H9 (cell line): ENCODE measurements around the gene MBIP. TPM values are rescaled to one million over a fixed set of nuclear protein-coding genes. Genes with fewer than 3 reads are reported as not detected.

ENCODE experiments used
- DNase-seq: peaks from one replicate; pipeline ENCODE4 v3.0.0-alpha.2; 2017
- H2AFZ ChIP-seq: one replicate; pipeline ENCODE4 v1.6.1; 2013; ENCODE audit warnings: mild to moderate bottlenecking, low read length, control low read depth, moderate library complexity
- H2AK5ac ChIP-seq: 2 replicates; pipeline ENCODE4 v1.6.1; 2013; ENCODE audit warnings: low read length, control low read depth, mixed read lengths; ENCODE audit not compliant: insufficient read length
- H2BK120ac ChIP-seq: one replicate; pipeline ENCODE4 v1.6.1; 2013; ENCODE audit warnings: low read depth, mild to moderate bottlenecking, low read length, control low read depth, inconsistent platforms; ENCODE audit not compliant: poor library complexity, severe bottlenecking
- H2BK12ac ChIP-seq: 2 replicates; pipeline ENCODE4 v1.6.1; 2013; ENCODE audit warnings: low read length, control low read depth, mixed read lengths, low read depth; ENCODE audit not compliant: insufficient read length
- H2BK15ac ChIP-seq: 2 replicates; pipeline ENCODE4 v1.6.1; 2013; ENCODE audit warnings: low read depth, low read length, control low read depth
- H2BK20ac ChIP-seq: one replicate; pipeline ENCODE4 v1.6.1; 2013; ENCODE audit warnings: low read depth, mild to moderate bottlenecking, low read length, control low read depth, inconsistent platforms; ENCODE audit not compliant: poor library complexity, severe bottlenecking
- H2BK5ac ChIP-seq: 2 replicates; pipeline ENCODE4 v1.6.1; 2013; ENCODE audit warnings: low read length, control low read depth, mixed read lengths; ENCODE audit not compliant: insufficient read length
- H3K14ac ChIP-seq: 2 replicates; pipeline ENCODE4 v1.6.1; 2013; ENCODE audit warnings: low read length, control low read depth; ENCODE audit not compliant: insufficient read depth
- H3K18ac ChIP-seq: 2 replicates; pipeline ENCODE4 v1.6.1; 2013; ENCODE audit warnings: low read depth, mild to moderate bottlenecking, mixed read lengths, low read length, control low read depth; ENCODE audit not compliant: insufficient read length
- H3K23ac ChIP-seq: 2 replicates; pipeline ENCODE4 v1.6.1; 2013; ENCODE audit warnings: low read length, control low read depth, mixed read lengths, low read depth; ENCODE audit not compliant: insufficient read length
- H3K23me2 ChIP-seq: 2 replicates; pipeline ENCODE4 v1.6.1; 2013; ENCODE audit warnings: low read depth, mild to moderate bottlenecking, mixed read lengths, low read length, control low read depth; ENCODE audit not compliant: insufficient read length, poor library complexity, severe bottlenecking
- H3K27ac ChIP-seq: 2 replicates; pipeline ENCODE4 v1.5.1; 2013; ENCODE audit warnings: low read length, control low read depth, mixed read lengths, low read depth; ENCODE audit not compliant: insufficient read length
- H3K27me3 ChIP-seq: 2 replicates; pipeline ENCODE4 v1.6.1; 2013; ENCODE audit warnings: low read length, control low read depth, inconsistent platforms; ENCODE audit not compliant: insufficient read depth
- H3K4ac ChIP-seq: 2 replicates; pipeline ENCODE4 v1.6.1; 2013; ENCODE audit warnings: low read depth, mild to moderate bottlenecking, control low read depth, inconsistent platforms, low read length, moderate library complexity
- H3K4me1 ChIP-seq: 2 replicates; pipeline ENCODE4 v1.6.1; 2013; ENCODE audit warnings: low read length, control low read depth, inconsistent platforms; ENCODE audit not compliant: insufficient read depth
- H3K4me2 ChIP-seq: 2 replicates; pipeline ENCODE4 v1.6.1; 2013; ENCODE audit warnings: low read length, control low read depth, mixed read lengths; ENCODE audit not compliant: insufficient read length, insufficient read depth
- H3K56ac ChIP-seq: 2 replicates; pipeline ENCODE4 v1.6.1; 2013; ENCODE audit warnings: low read depth, mild to moderate bottlenecking, mixed read lengths, low read length, control low read depth; ENCODE audit not compliant: insufficient read length
- H3K79me1 ChIP-seq: 2 replicates; pipeline ENCODE4 v1.6.1; 2013; ENCODE audit warnings: low read depth, mild to moderate bottlenecking, moderate library complexity, low read length, control low read depth, inconsistent platforms; ENCODE audit not compliant: insufficient read depth, poor library complexity, severe bottlenecking
- H3K79me2 ChIP-seq: 2 replicates; pipeline ENCODE4 v1.6.1; 2013; ENCODE audit warnings: low read length, control low read depth, inconsistent platforms; ENCODE audit not compliant: insufficient read depth
- H3K9ac ChIP-seq: 2 replicates; pipeline ENCODE4 v1.6.1; 2013; ENCODE audit warnings: low read length, control low read depth, mixed read lengths; ENCODE audit not compliant: insufficient read length; ENCODE audit errors: extremely low read depth
- H3K9me3 ChIP-seq: one replicate; pipeline ENCODE4 v1.6.1; 2013; ENCODE audit warnings: low read depth, low read length, inconsistent platforms; ENCODE audit not compliant: control insufficient read depth
- H3T11ph ChIP-seq: one replicate; pipeline ENCODE4 v1.6.1; 2013; ENCODE audit warnings: mild to moderate bottlenecking, low read length, control low read depth, inconsistent platforms
- H4K20me1 ChIP-seq: one replicate; pipeline ENCODE4 v1.6.1; 2013; ENCODE audit not compliant: control insufficient read depth, insufficient read length, insufficient read depth
- H4K5ac ChIP-seq: 2 replicates; pipeline ENCODE4 v1.6.1; 2013; ENCODE audit warnings: low read depth, mild to moderate bottlenecking, mixed read lengths, low read length, control low read depth; ENCODE audit not compliant: insufficient read length
- H4K8ac ChIP-seq: replicated peaks from 2 replicates; pipeline ENCODE4 v1.6.1; 2013; ENCODE audit warnings: low read length, control low read depth, mixed read lengths, low read depth; ENCODE audit not compliant: insufficient read length
- H4K91ac ChIP-seq: 2 replicates; pipeline ENCODE4 v1.6.1; 2013; ENCODE audit warnings: low read depth, mild to moderate bottlenecking, moderate library complexity, mixed read lengths, low read length, control low read depth; ENCODE audit not compliant: insufficient read length
- H3K27ac Mint-ChIP-seq, 3 experiments: 2 replicates in 2 of 3; 3 replicates in 1 of 3; pipeline ENCODE4 v1.8.0; 2020 to 2021; ENCODE audit warnings: mixed read lengths in 3 of 3, mild to moderate bottlenecking in 1 of 3, moderate library complexity in 1 of 3
- H3K27me3 Mint-ChIP-seq: 2 replicates; pipeline ENCODE4 v1.8.0; 2021; ENCODE audit warnings: low read depth, mild to moderate bottlenecking, moderate library complexity, mixed read lengths
- H3K36me3 Mint-ChIP-seq, 3 experiments: 2 replicates in 2 of 3; 3 replicates in 1 of 3; pipeline ENCODE4 v1.8.0; 2020 to 2021; ENCODE audit warnings: low read depth in 3 of 3, mixed read lengths in 3 of 3; ENCODE audit not compliant: insufficient read depth in 1 of 3
- H3K4me1 Mint-ChIP-seq, 2 experiments: 2 replicates each; pipeline ENCODE4 v1.8.0; 2020; ENCODE audit warnings: mixed read lengths in 2 of 2
- H3K4me3 Mint-ChIP-seq, 2 experiments: 2 replicates in 1 of 2; 3 replicates in 1 of 2; pipeline ENCODE4 v1.8.0; 2020 to 2021; ENCODE audit warnings: mild to moderate bottlenecking in 2 of 2, mixed read lengths in 2 of 2, moderate library complexity in 1 of 2
- H3K9me3 Mint-ChIP-seq, 2 experiments: 2 replicates in 1 of 2; 3 replicates in 1 of 2; pipeline ENCODE4 v1.8.0; 2020; ENCODE audit warnings: mild to moderate bottlenecking in 2 of 2, mixed read lengths in 2 of 2, moderate library complexity in 1 of 2
- CTCF ChIP-seq: fragments of 200-600 bp; sonication (generic); conservative IDR thresholded peaks from 3 replicates; pipeline ENCODE4 v1.8.0; 2021; ENCODE audit warnings: antibody characterized with exemption, mild to moderate bottlenecking
- WGBS: extraction: QIAGEN DNeasy Blood & Tissue Kit; methylation state at CpG from one replicate; pipeline ENCODE4 v1.1.7; 2013; ENCODE audit warnings: missing lambda C conversion rate, low lambda C conversion rate, mixed read lengths; ENCODE audit not compliant: insufficient read length; ENCODE audit errors: extremely low coverage; 5-methylcytosine and 5-hydroxymethylcytosine counted together
- total RNA-seq: library from RNA; stranded (reverse); gene quantifications from 2 replicates; pipeline ENCODE4 v1.2.1, GENCODE V29; 2021

MBIP gene
- total RNA-seq, 1 experiment from 2014 or later = 29.6 TPM

- H4K5ac ChIP-seq = no peak overlapping the region
- H2BK12ac ChIP-seq = no peak overlapping the region
- no peak overlapping the region for H3T11ph ChIP-seq
- no peak for DNase-seq
- no peak overlapping the region for H2BK120ac ChIP-seq
- no peak overlapping the region for H3K27ac ChIP-seq
- H2AFZ ChIP-seq = no peak overlapping the region
- no peak overlapping the region for H2BK15ac ChIP-seq
- H3K79me1 ChIP-seq = no peaks in the 10 kb centered on the region
- peaks cover 8% of the 10 kb centered on the region; the same call in 1 of the 2 replicates for H3K79me2 ChIP-seq
- H3K4me1 ChIP-seq = no peaks in the 10 kb centered on the region
- Mint-ChIP-seq H3K27me3 (peaks cover 8% of the 10 kb centered on the region), H3K9me3 (no peaks in the 10 kb centered on the region; a peak in 1 of 5 replicates), H3K36me3 (peaks cover 0 to 8% (median 3%) of the 10 kb centered on the region in 3 experiments; a peak in 4 of 7 replicates), H3K27ac (no peak overlapping the region), H3K4me1 (peaks cover 27 to 46% of the 10 kb centered on the region in 2 experiments), H3K4me3 (no peak overlapping the region)
- H3K4ac ChIP-seq = no peak overlapping the region
- peaks cover 3% of the 10 kb centered on the region for H3K23me2 ChIP-seq
- no peaks in the 10 kb centered on the region for H3K9me3 ChIP-seq
- no peak overlapping the region for H3K14ac ChIP-seq
- no CpG with 5 or more reads among the region's 2 CpGs for WGBS
- no peak overlapping the region for H4K91ac ChIP-seq
- H3K27me3 ChIP-seq = no peaks in the 10 kb centered on the region
- H3K4me2 ChIP-seq = no peak overlapping the region
- no peak overlapping the region for H2BK20ac ChIP-seq
- no peak overlapping the region for H2AK5ac ChIP-seq
- H3K23ac ChIP-seq = no peak overlapping the region
- H3K56ac ChIP-seq = no peak overlapping the region
- no peak overlapping the region for H3K18ac ChIP-seq
- no peak overlapping the region for H4K8ac ChIP-seq
- H4K20me1 ChIP-seq = no peaks in the 10 kb centered on the region
- no peak overlapping the region for H2BK5ac ChIP-seq
- TF ChIP-seq CTCF = no peak
- H3K9ac ChIP-seq = no peak overlapping the region
Measured at GRCh38 chr14:36317650-36318049, 2.8 kb downstream of the MBIP start.
